HG03575 (cell line): ENCODE data around the gene BFSP2.

Experiments
- ATAC-seq: cut with Tn5 transposase; IDR thresholded peaks from one replicate; pipeline ENCODE4 v1.9.1; 2021; ENCODE audit not compliant: unreplicated experiment, insufficient number of reproducible peaks, low FRiP score; ENCODE audit errors: extremely low read depth

BFSP2 gene, protein sequence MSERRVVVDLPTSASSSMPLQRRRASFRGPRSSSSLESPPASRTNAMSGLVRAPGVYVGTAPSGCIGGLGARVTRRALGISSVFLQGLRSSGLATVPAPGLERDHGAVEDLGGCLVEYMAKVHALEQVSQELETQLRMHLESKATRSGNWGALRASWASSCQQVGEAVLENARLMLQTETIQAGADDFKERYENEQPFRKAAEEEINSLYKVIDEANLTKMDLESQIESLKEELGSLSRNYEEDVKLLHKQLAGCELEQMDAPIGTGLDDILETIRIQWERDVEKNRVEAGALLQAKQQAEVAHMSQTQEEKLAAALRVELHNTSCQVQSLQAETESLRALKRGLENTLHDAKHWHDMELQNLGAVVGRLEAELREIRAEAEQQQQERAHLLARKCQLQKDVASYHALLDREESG

DNA sequence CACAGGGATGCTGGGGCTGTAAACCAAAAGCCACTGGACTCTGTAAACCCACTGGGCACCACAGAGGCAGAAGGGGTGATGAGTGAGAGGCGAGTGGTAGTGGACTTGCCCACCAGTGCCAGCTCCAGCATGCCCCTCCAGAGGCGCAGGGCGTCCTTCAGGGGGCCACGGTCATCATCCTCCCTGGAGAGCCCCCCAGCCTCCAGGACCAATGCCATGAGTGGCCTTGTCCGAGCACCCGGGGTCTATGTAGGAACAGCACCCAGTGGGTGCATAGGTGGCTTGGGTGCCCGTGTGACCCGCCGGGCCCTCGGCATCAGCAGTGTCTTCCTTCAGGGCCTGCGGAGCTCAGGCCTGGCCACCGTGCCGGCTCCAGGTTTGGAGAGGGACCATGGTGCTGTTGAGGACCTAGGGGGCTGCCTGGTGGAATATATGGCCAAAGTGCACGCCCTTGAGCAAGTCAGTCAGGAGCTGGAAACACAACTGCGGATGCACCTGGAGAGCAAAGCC, at the start of gene BFSP2:
TSS of gene BFSP2 (plus strand) at position 51 of the 510 bp plus-strand sequence. CDS start at position 79, 28 bp downstream.
- ATAC-seq, result no peak

DNA sequence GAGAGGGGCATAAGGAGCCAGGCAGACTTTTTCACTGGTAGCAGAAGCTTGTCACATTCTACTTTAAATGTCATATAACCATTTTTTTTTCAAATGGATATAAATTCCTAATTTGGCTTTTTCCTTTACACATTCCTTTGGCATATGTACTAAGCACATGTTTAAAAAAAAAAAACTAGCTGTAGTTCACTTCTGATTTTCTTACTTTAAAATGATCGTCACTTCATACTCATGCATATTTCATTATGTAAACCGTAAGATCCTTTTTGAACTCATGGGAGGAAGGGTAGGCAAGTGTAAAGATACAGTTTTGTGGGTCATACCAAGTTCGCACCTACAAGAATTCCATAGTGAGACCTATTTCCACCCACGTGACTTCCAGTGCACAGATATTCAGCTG, 45.1 kb upstream of the BFSP2 start:
- ATAC-seq, result no peak

DNA sequence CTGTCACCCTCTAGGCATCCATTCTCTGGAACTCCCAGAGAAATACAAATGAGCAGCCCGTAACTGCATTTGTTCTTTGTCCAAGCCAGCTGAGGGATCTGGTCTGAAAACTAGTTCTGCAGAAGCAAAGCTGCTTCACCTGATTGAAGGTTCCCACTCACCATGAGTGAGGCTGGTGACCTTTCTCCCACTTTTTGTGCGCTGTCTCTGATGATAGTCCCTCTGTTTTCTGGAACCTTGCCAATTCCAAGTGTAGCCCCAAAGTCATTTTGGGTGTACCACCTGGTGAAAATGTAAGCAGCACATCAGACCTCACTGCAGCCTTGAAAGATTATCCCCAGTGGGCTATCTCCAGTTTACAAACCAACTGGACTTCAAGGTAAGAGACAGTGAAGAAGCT, 39.4 kb upstream of the BFSP2 start:
- ATAC-seq, result no peak

DNA sequence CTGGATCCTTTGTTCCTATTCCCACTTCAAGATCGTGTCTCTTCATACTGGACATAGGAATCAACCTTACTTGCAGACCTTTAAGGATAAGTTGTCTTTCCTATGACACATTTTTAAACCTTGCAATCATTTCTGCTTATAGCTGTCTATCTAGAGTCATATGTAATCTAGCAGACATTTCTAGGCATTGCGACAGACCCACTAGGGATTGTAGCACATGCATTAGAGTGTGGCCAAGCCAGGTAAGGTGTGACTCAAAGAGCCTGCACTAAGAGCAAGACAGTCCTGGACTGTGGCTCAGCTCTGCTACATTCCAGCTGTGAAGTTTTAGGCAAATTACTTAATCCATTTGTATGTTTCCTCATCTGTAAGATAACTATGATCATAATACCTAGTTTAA, 38.8 kb upstream of the BFSP2 start:
- no peak for ATAC-seq

DNA sequence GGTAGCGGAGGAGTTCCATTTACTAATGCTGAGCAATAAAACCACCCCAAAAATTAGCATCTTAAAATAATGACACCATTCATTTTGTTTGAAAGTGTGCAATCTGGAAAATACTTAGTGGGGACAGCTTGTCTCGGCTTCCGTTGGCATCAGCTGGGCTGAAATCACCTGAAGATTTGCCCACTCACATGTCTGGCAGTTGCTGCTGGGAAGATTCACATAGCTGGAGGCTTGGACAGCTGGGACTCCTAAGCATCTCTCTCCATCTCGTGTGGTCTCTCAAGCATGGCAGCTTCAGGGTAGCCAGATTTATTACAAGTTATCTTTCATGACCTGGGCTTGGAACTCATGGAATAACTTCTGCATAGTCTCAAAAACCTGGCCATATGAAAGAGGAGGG, 38.4 kb upstream of the BFSP2 start:
- ATAC-seq, result no peak

DNA sequence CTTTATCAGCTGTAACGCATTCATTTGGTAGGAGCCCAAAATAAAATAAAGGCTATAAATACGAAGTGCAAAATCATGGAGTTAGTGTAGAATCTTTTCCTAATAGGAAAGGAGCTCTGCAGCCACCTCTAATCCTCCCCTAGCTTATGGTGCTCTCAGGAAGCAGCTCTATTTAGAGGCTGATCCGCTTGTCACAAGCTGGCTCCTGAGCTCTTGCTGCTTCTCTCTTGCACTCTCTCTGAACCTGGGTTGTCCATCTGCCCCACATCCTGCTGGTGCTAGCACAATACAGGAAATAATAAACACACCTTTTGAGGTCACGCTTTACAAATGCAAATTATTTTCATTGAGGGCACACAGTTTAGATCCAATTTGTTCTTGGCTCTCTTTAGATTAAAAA, 37.3 kb upstream of the BFSP2 start:
- ATAC-seq, result no peak

DNA sequence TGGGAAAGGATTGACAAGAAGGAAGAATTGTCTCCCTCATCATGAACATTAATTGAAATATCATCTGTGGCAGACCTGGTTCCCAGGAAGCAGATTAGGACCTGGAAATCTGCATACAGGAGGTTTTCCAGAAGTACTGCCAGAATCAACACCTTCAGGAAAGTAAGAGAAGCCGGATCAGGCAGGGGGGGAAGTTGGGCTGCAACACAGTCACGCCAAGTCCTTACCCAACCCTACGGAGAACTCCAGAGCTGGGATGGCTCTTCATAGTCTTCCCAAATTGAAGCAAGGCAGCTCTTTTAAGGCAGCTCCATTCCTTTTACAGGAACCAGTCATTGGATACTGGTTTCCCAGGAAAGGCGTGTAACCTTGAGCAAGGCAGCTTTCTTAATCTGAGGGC, 35.2 kb upstream of the BFSP2 start:
- no peak for ATAC-seq

DNA sequence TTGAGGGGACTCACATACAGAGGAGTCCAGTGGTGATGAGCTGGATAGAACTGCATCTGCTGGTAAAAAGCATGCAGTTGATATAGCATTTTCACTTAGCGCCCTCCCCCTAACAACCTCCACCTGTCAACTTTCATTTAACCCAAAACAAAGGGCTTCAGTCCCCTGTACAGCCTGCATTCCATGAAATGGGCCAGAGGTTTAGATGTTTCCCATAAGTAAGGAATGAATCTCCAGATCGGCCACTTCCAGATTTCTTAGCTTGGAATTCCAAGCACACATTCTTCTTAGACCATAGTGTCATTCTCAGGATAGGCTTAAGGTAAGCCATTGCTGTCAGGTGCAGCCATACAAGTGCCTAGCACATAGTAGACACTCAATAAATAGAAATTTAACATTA, 32.9 kb upstream of the BFSP2 start:
- ATAC-seq, result no peak

DNA sequence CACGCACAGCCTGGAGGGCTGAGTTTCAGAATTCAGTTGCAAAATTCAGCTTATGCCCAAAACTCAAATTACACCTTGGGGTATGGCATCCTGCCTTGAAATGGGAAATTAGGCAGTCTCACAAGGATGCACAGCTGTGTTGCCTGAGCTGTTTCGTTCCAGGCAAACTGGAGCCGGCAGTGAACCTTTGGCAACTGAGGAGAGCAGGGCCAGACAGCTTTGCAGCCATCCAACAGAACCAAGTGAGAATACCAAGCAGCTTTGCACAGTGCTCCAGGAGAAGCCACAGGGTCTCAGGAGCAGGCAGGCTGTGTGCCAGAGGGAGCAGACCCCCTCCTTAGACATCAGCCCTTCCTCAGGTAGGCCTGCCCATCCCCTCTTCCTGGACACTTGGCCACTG, 32.5 kb upstream of the BFSP2 start:
- ATAC-seq, result no peak

DNA sequence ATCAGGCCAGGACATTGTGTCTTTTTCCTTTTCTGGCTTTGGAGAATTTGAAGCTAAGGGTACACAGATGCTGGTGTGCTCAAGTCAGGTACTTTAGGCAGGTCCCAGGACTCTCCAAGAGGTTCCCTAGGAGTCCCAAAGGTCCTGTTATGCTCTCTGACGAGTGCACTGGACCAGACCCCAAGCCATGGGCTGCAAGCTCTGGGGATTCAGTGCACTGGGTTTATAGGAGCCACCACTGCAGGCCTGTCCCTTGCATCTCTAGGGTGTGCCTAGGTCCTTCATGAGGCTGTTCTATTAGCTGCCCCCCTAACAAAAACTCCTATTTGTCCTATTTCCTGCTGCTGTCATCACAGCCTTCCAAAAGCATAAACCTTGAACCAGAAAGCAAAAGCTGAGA, 31.9 kb upstream of the BFSP2 start:
- ATAC-seq, result no peak

DNA sequence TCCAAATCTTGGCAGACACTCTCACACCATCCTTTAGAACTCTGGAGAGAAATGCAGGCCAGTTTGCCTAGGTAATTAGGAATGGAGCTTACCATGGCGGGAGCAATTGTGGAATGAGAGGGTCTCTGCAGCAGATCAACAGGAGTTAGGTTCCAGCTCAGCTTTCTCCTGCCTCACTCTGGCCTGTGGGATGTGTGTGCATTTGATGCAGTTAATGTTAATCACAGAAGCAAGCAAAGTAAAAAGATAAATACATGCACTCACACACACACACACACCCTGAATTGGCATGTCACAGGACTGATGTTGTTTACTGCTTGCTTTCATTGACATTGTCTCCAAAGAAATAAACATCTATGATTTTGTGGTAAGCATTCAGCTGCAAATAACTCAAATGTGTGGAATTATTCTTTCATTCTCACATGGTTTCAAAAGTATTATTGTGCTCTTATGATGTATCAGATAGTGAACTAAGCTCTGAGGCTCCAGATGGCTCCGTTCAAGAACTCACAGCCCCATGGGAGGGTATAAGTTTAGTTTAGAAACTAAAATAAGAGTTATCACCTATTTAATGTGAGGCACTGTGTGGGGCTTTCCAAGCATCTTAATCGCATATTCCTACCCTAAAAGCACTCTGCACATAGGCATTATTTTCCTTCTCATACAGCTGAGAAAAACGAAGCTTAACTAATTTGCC, 31.3 kb upstream of the BFSP2 start:
- no peak for ATAC-seq

DNA sequence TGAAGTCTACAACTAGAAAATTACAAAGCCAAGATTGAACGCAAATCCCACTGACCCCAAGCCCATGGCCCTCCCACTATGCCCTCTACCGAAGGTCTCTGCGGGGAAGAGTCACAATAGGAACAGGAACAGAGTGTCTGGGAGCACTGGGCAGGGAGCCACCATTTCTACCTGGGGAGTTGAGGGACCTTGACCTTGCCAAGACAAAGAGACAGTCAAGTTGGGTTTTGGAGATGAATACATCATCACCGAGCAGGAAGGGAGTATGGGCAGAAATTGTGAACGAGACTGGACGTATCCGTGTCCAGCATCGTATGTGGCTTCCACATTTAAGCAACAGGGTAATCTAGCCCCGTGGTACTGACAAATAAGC, 30.8 kb upstream of the BFSP2 start:
- ATAC-seq, result no peak

DNA sequence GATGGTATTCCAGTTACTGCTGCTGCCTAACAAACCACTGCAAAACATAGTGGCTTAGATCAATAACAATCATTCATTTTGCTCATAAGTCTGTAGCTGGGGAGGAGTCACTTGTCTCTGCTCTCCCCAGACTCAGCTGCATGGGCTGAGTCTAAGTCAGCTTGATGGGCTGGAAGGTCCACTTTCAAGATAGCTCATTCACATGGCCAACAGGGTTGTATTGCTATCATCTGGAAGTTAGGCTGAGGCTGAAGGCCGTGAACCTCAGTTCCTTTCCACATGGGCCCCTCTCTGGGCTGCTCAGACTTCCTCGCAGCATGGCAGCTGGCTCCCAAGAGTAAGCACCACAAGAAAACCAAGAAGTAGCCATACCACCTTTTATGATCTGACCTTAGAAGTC, 28.7 kb upstream of the BFSP2 start:
- ATAC-seq, result no peak

DNA sequence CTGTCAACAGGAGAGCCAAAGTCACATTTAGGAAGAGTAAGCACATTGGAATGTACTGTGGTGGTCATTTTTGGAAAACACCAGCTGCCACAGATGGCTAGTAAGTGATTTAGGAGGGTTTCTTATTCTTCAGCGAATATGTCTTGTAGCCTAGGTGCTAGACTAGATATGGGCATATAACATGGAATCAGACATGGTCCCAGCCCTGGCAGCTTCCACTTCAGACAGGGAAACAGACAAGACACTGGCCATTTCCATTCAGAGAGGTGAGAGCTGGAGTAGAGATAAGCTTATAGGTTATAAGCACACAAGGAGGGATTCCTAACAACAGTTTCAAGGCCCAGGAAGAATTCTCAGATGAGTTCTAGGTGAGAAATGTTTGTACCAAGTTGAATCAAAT, 28.2 kb upstream of the BFSP2 start:
- ATAC-seq, result no peak

DNA sequence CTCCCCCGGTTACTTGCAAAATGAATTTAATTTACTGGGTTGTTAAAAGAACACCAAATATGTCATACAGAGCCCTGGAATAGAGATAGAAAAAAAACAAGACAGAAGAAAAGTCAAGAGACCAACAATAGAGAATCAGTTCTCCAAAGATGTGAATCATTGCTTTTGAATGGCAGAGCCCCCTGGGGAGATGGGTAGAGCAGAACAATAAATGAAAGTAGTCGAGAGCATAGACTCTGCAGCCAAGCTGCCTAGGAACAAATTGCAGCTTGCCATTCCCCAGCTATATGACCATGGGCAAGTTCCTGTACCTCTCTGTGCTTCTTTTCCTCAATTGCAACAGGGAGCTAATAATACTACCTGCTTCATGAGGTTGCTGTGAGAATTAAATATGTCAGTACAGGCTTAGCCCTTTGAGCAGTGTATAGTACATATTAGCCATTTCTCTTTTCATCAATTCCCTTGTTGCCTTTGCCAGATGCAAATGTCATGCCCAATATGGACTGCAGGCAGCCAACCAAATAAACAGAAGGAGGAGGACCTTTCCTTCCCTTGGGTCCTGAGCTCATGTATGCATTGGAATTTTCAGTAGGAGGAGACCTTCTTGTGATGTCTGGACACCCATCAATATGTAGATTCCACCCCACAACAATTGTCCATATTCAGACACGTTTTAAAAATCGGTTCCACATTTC, 25.0 kb upstream of the BFSP2 start:
- ATAC-seq, result no peak

DNA sequence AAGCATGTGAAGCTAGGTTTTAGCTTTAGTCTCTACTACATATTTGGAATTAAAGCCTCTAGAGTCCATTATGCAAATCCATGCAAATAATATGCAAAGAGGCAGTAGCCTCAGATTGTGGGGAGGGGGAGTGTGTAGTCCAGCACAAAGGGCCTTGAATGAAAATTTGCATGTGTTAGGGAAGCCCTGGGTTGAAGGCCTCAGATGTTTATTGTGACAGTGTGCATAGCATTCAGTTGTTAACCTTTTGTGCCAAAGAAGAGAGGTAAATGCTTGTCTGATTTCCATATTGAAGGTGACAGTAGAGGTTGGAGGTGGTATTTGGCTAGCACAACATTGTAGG, 24.5 kb upstream of the BFSP2 start:
- ATAC-seq, result no peak

DNA sequence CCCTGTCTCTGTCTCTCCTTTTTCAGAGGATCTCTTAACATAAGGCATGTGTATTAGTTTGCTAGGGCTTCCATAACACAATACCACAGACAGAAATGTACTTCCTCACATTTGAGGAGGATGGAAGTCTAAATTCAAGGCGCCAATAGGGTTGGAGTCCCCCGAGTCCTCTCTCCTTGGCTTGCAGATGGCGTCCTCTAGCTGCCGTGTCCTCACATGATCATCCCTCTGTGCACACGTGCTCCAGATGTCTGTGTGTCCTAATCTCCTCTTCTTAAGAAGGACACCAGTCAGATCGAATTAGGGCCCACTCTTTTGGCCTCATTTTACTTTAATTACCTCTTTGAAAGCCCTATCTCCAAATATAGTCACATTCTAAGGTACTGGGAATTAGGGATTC, 23.0 kb upstream of the BFSP2 start:
- ATAC-seq, result no peak

DNA sequence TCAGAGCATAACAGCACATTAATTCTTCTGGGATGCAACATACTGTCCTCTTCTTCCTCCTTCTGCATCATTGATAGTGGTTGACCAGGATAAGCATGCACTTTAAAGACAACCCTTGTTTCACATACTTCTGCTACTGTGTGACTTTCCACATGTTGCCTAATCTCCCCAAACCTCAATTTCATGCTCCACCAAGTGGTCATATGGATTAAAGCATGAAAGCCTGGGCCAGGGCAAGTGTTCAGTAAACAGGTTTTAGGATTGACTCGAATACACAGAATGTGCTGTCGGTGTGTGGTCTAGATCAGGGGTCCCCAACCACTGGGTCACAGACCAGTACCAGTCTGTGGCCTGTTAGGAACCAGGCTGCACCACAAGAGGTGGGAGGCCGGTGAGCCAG, 22.5 kb upstream of the BFSP2 start:
- no peak for ATAC-seq

DNA sequence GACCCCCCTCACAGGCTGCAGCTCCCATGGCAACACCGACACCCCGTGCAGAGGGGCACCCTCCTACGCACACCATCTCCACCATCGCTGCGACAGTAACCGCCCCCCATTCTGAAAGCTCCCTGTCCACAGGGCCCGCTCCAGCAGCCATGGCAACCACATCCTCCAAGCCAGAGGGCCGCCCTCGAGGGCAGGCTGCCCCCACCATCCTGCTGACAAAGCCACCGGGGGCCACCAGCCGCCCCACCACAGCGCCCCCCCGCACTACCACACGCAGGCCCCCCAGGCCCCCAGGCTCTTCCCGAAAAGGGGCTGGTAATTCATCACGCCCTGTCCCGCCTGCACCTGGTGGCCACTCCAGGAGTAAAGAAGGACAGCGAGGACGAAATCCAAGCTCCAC, 19.9 kb upstream of the BFSP2 start:
- ATAC-seq, result no peak
